Stimulated activated naive CD8-positive, alpha-beta T cell treated with anti-CD3 and anti-CD28 coated beads, Interleukin-15, Interleukin-2, amounts not matched to agents 100 U/mL and 50 U/mL, for 24 hours (primary cell): Measurements from ENCODE around the gene MYZAP.

ENCODE experiments used
- ATAC-seq: fragments of 150-1000 bp; cut with Tn5 transposase; one replicate; pipeline ENCODE4 v1.10.0; 2021
- DNase-seq: peaks from one replicate; pipeline ENCODE4 v3.0.0; 2021

MYZAP gene

DNA sequence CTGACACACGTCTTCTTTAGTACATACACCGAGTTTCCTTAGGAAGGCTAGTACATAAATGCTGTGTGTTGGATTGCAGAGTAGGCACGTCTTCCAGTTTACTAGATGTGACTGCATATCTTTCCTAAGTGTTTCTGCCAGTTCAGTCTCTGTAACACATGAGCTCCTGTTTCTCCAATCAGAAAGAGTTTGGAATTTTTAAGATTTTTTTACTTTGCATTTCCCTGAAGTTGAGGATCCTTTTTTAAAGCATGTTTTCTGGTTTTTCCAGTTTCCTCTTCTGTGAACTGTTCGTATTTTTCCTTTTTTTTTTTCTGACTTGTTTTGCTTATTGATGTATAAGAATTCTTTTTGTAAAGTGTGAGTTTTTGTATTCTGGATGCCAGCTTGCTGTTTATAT, 107.3 kb downstream of the MYZAP start:
- ATAC-seq (no peak), DNase-seq (no peak)

DNA sequence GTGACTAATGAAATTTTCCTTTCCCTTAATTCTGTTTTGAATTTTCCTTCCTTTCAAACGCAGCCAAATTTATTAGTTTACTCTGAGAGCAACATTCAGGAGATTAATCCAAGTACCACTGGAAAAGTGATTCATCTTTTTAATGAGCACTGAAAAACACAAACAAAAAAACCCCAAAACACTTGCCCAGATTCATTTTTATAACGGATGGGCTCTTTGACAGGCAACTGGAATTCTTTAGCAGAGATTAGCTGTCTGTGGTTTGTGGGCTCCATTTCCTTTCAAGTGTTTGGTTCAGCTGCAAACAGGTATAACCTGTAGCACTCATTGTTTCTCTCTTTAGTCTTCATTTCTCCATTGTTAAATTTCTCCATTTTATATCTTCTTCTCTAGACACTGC, 111.7 kb downstream of the MYZAP start:
- DNase-seq: no peak
- no peak for ATAC-seq

DNA sequence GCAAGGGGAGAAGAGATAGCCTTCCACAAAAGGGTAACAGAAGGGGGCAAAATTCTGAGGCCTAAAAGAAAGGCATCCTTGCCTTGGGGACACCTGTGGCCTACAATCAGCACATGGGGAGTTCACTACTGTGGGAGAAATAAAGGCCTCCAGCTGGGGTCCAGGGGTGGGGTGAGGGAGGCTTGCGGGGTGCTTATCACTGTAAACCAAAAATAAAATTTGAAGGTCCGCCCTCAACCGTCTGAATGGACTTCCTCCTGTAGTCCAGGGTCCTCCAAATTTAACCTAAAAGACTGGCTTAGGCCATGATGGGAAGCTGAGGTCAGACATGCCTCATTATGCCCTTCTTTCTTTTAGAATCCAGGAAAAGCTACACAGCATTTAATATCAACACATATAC, 112.7 kb downstream of the MYZAP start:
- no peak for DNase-seq
- no peak for ATAC-seq

GRCh38 chr15:57705746-57706404, 114.2 kb downstream of the MYZAP start:
- no peak for DNase-seq
- ATAC-seq: no peak

- peak; percentile 97 for ATAC-seq
Measured at GRCh38 chr15:57706405-57707209, 114.9 kb downstream of the MYZAP start, which contains the start of gene POLR2M. Gene POLR2M, plus strand, starts transcription at chr15:57706714. Its CDS starts 129 bp downstream, at chr15:57706843.

GRCh38 chr15:57708047-57708446, 116.3 kb downstream of the MYZAP start:
- DNase-seq: no peak

More at GRCh38 chr15:57706405-57707209, 114.9 kb downstream of the MYZAP start, which contains the start of gene POLR2M:
- peak; percentile 89 for DNase-seq

DNA sequence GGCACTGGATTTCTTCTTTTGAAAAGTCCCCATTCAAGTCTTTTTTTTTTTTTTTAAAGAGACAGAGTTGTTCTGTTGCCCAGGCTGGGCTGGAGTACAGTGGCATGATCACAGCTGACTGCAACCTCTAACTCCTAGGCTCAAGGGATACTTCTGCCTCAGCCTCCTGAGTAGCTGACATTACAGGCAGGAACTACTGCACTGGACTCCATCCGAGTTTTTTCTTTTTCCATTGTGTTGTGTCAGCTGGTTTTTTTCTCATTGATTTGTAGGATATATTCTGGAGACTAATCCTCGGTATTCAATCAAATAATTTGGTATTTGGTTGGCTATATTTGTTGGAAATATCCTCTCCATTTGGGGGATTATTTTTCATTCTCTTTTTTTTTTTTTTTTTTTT, 126.6 kb downstream of the MYZAP start:
- ATAC-seq (no peak), DNase-seq (no peak)

More at GRCh38 chr15:57708047-57708446, 116.3 kb downstream of the MYZAP start:
- no peak for ATAC-seq

DNA sequence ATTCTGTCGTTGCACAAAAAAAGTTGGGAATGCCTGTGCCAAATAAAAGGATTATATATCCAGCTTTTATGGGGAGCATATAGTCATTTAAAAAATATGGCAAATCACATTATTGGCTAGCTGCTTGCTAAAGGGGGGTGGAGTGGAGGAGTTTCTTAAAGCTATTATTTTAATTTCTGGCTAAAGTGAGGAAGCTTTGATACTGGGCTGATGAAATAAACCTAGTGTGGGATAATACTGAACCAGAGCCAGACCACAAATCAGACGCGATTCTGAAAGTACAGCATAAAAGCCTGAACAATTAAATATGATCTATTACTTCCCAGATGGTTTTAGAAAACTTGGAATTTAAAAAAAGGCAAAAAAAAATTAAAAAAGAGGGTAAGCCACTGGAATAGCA, 129.2 kb downstream of the MYZAP start:
- ATAC-seq: no peak
- no peak for DNase-seq

DNA sequence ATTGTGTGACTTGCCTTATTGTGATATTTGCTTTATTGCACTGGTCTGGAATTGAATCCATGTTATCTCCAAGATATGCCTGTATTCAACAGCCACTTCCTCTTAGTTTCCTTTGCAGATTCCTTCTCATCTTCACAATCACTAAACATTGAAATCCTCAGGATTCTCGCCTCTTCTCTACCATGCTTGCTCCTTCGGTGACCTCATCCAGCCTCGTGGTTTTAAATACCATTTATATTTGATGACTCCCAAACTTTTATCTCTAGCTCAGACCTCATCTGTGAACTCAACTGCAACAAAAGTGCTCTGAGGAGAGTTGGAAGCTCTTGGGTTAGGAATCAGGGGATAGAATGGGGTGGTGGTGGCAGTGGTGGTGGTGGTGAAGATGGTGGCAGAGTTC, 134.7 kb downstream of the MYZAP start:
- no peak for ATAC-seq
- no peak for DNase-seq

- ATAC-seq (no peak), DNase-seq (no peak)
Measured at GRCh38 chr15:57727031-57727430, 135.3 kb downstream of the MYZAP start.

- no peak for DNase-seq
- ATAC-seq: no peak
Measured at GRCh38 chr15:57728436-57728835, 136.7 kb downstream of the MYZAP start.

- DNase-seq: no peak
- ATAC-seq: no peak
Measured at GRCh38 chr15:57730876-57731275, 139.2 kb downstream of the MYZAP start.

DNA sequence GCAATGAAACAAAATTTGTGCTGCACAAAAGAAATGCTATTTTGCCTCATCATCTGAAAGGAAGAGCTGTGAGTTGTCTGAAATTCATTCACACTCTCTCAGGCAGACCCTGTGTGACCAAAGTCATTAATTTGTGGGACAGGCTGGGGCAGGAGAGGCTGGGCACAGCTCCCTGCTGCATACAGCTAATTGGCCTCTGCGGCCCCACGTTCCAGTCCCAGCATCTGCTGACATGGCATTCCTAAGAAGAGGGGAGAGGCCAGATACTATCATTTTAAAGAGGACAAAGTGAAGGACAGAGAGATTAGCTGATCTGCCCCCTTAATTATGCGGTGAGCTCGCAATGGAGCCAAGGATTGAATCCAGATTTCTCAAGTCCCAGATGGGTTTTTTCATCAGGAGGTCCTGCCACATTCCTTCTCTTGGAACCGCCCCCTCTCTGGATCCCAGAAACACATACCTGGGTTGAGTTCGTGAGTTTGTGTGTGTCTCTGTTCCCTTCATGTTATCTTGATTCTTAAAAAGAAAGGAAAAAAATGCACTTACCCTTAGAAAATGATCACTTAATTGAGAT, 139.9 kb downstream of the MYZAP start:
- ATAC-seq (no peak), DNase-seq (no peak)

GRCh38 chr15:57732526-57733331, 141.0 kb downstream of the MYZAP start:
- no peak for ATAC-seq
- peak; percentile 57 for DNase-seq

GRCh38 chr15:57734860-57735259, 143.2 kb downstream of the MYZAP start:
- ATAC-seq: no peak
- no peak for DNase-seq
